HL-60/S4 (cell line): ENCODE data around the gene BRCA1.
"Not testable (repeated sequence)": the region's sequence is repeated elsewhere in the genome, so short reads cannot be mapped to it uniquely, and the experiment has no call there.

Experiments used
- in situ Hi-C: fragments of 300-500 bp; cut with MboI; formaldehyde crosslinking; loops from 2 replicates; pipeline ENCODE4 v1.14.3; 2022; ENCODE audit warnings: low sequenced_read_pairs

BRCA1 gene

DNA sequence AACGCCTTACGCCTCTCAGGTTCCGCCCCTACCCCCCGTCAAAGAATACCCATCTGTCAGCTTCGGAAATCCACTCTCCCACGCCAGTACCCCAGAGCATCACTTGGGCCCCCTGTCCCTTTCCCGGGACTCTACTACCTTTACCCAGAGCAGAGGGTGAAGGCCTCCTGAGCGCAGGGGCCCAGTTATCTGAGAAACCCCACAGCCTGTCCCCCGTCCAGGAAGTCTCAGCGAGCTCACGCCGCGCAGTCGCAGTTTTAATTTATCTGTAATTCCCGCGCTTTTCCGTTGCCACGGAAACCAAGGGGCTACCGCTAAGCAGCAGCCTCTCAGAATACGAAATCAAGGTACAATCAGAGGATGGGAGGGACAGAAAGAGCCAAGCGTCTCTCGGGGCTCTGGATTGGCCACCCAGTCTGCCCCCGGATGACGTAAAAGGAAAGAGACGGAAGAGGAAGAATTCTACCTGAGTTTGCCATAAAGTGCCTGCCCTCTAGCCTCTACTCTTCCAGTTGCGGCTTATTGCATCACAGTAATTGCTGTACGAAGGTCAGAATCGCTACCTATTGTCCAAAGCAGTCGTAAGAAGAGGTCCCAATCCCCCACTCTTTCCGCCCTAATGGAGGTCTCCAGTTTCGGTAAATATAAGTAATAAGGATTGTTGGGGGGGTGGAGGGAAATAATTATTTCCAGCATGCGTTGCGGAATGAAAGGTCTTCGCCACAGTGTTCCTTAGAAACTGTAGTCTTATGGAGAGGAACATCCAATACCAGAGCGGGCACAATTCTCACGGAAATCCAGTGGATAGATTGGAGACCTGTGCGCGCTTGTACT lies at the start of gene BRCA1:
Gene BRCA1 (minus strand): TSS at position 232 of the 834 bp plus-strand sequence. CDS start 1,268 bp downstream, outside the sequence.
- in situ Hi-C loops, result no loop called here

DNA sequence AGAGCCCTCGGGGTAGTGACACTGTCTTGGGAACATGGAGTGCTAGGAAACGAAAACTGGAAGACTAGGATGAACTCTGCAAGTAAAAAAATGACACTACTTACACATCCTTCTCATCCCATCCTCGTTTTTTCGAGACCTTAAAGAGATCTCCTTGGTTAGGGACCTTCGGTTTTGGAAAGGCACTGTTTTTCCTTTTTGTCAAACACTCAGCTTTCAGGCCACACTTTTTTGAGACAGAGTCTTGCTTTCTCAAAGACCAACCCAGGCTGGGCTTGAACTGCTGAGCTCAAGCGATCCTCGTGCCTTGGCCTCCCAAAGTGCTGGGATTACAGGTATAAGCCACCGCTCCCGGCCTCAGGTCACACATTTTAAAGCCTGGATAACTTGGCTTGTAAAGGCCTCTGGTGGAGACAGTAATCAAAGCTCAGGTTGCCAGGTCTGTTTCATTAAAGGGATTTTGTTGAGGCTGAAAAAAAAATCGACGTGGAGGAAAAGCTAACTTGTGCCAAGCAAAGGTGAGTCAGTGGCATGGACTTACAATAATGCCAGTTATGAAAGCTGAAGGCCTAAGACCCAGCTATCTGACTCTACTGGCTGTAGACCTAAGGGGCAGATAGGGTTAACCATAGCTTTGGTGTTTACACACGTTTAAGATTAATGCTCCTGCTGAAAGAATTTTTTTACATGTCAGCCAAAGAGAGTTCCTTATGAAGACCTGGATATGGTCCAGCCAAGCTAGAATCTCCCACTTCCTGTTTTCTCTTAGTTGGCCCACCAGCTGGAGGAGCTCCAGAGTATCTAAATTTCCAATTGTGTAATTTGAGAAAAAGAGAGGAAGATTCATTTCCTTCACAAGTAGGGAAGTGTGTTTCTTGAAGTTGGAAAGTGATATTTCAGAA lies 46.7 kb upstream of the BRCA1 start:
- in situ Hi-C loops, result loop anchor here (10.0 kb wide), 1 partner anchor 53 kb away; the partner anchor contains the start of gene CCDC200

DNA sequence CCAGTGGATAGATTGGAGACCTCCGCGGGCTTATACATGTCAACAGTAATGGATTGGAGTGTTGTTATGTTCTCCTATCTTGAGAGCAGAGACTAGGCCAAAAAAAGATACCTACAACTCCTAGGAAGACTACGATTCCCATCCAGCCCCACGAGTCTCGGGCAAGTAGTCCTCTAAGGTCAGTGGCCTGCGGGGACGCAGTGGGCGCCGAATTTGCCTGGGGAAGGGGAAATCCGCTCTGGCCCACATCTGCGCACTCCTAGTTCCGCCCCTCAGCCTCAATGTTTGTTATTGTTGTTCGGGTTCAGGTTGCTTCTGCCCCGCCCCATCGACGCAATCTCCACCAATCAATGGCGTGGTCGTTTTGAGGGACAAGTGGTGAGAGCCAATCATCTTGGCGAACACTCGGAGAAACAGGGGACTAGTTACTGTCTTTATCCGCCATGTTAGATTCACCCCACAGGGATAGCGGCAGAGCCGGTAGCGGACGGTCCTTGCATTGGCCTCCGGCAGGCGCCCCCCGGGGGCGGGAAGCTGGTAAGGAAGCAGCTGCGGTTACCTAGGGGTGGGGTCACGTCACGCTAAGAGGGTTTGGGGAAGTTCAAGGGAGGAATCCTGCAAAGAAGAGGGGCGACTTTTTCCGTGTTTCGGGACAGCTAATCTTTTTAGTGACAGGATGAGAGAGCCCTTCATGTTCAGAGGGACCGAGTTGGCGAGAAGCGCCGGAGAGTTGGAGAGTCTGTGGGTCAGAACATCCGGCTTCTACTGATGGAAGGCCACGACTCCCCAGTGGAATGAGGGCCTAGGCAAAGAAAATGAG lies 45.8 kb upstream of the BRCA1 start, which contains the start of gene NBR1:
Gene NBR1 (plus strand): TSS at position 449 of the 820 bp plus-strand sequence. CDS start 4,586 bp downstream, outside the sequence.
- in situ Hi-C loops, result loop anchor here (10.0 kb wide), 1 partner anchor 54 kb away; the partner anchor contains the start of gene CCDC200

- in situ Hi-C loops, result loop anchor here (10.0 kb wide), 1 partner anchor 55 kb away; the partner anchor contains the start of gene CCDC200
These were observed 45.1 kb upstream of the BRCA1 start for GRCh38 chr17:43170140-43170765.

GRCh38 chr17:43169561-43170139 lies 44.5 kb upstream of the BRCA1 start:
- in situ Hi-C loops, result loop anchor here (10.0 kb wide), 1 partner anchor 55 kb away; the partner anchor contains the start of gene CCDC200

DNA sequence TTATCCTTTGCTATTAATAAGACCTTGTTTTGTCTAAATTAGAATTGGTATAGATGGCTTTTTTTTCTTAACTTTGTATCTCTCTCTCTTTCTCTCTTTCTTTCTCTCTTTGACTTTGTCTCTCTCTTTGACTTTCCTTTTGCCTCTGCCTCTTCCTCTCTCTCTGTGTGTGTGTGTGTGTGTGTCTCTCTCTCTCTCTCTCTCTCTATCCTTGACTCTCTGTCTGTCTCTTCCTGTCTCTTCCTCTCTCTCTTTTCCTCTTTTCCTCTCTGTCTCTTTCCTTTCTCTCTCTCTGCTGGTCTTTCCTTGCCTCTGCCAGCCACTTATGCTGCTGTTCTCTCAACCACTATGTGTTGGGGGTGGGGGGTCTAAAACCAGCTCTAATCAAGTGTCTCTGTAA lies 40.8 kb upstream of the BRCA1 start:
- in situ Hi-C loops, result not testable (repeated sequence)

GRCh38 chr17:43159957-43160356 lies 34.8 kb upstream of the BRCA1 start:
- in situ Hi-C loops, result not testable (repeated sequence)

DNA sequence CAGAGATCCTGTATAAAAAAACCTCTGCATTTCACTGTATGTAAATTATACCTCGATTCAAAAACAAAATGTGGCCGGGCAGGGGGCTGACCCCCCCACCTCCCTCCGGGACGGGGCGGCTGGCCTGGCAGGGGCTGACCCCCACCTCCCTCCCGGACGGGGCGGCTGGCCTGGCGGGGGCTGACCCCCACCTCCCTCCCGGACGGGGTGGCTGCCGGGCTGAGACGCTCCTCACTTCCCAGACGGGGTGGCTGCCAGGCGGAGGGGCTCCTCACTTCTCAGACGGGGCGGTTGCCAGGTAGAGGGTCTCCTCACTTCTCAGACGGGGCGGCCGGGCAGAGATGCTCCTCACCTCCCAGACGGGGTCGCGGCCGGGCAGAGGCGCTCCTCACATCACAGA lies 34.1 kb upstream of the BRCA1 start:
- in situ Hi-C loops, result not testable (repeated sequence)

- in situ Hi-C loops, result no loop called here
These were observed 30.5 kb upstream of the BRCA1 start for GRCh38 chr17:43155666-43156065.

DNA sequence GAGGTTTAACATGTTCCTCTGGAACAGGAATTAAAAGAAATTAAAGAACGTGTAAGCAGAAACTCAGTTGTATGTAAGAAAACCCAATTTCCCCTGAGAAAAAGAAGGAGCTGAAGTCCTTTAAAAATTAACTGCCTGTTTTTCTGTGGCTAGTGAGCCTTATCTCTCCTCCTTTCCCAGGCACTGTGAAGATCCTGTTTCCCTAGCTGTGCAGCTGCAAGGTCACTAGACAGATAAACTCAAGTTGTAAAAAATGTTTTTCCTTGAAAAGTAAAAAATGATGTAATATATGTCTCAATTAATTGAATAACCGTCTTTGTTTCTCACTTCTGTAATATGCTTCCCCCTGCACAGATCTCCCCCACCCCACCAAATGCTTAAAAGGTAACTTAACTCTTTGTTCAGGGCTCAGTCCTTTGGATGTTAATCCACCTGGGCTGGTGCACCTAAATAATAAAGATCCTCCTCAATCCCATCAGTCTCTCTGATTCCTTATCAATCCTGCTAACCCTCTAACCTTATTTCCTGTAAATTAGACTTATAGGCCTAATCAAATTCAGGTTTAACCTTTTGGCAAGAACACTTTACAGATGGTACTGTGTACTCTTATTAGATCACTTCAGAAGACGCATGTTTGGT lies 28.2 kb upstream of the BRCA1 start:
- in situ Hi-C loops, result not testable (repeated sequence)

- in situ Hi-C loops, result no loop called here
These were observed 26.8 kb upstream of the BRCA1 start for GRCh38 chr17:43151880-43152456.

GRCh38 chr17:43146649-43147048 lies 21.5 kb upstream of the BRCA1 start:
- in situ Hi-C loops, result no loop called here

GRCh38 chr17:43143201-43143600 lies 18.0 kb upstream of the BRCA1 start:
- in situ Hi-C loops, result no loop called here

DNA sequence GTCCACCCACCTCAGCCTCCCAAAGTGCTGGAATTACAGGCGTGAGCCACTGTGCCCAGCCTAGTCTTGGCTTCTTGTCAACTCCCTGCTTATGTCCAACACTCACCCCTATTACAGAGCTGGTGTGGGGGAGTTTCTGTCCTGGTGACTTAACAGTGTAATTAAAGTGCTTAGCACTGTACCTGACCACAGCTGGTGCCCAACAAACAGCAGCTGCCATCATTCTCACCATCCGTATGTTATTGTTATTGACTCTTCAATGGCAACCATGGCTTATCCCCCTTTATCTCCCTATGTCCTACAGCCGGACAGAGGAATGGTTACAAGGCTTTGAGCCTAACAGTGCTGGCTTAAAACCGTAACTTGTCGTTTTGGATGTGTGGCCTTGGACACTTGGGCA lies 17.0 kb upstream of the BRCA1 start:
- in situ Hi-C loops, result no loop called here

DNA sequence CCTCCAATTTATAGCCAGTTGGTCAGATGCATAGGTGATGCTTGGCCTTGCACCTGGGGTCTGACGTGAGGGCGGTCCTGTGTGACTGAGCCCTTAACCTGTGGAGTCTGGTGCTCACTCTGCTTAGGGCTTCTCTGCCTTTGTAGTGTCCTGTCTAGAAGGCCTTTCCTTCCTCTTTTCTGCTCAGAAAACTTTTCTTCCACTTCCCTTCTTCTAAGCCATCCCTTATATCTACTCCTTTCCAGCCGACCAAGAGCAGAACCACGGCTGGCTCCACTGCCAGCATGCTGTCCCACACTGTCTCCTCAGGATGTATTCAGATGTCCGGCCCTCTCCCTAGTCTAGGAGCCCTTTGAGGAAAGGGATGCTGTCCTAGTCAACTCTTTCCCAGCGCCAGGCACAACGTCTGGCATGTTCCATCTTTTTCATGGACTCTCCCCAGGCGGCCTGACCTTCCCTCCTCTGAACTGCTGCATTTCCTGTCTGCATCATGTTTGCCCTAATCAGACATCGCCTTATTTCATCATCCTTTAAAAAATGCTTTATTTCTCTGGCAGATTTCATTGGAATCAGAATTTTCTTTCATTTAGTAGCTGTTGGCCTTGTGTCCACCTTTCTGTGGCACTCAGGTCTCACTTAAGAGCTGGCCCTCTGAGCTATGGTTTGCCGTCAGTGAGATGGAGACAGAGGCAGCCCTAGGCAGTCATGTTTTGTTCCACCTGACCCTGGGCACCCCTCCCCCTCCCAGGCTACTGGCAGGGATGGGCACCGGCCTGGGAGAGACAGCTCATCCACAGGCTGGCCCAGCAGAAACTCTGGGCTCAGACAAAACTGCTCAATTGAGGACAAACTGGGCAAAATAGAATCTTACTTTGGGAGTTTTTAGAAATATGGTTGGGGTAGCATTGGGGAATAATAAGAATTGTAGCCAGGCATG lies 15.5 kb upstream of the BRCA1 start:
- in situ Hi-C loops, result no loop called here

- in situ Hi-C loops, result not testable (repeated sequence)
These were observed 13.4 kb upstream of the BRCA1 start for GRCh38 chr17:43138531-43138930.

- in situ Hi-C loops, result not testable (repeated sequence)
These were observed 11.4 kb upstream of the BRCA1 start for GRCh38 chr17:43136574-43136973.

DNA sequence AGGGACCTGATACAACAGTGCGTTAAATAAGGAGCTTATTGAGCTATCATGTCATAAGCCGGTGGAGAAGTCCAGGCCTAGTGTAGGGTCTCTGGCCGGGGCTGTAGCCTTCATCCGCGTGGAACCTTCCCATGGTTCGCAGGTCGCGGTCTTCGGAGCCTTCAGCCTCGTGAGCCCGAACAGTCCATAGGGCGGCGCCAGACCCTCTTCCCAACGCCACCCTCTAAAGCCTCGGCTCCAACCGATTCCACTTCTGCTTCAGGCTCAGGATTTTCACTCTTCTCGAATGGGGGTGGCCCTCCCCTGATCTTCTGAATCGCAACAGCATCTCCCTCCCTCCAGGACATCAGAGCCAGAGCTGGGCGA lies 10.3 kb upstream of the BRCA1 start:
- in situ Hi-C loops, result no loop called here
